DMS153 treated with DMSO at 0.1 percent for 48 hours (cell line): ENCODE data around the gene FNDC3B.

Experiments used
- DNase-seq: peaks from one replicate; lab custom pipeline; 2025; ENCODE audit not compliant: unreplicated experiment; lab: John Stamatoyannopoulos, UW

FNDC3B gene

GRCh38 chr3:172071780-172072330 is 32.5 kb downstream of the FNDC3B start:
- no peak for DNase-seq

- DNase-seq: no peak
Observed at GRCh38 chr3:172072543-172072942, 33.2 kb downstream of the FNDC3B start.

GRCh38 chr3:172073262-172073915 is 34.0 kb downstream of the FNDC3B start:
- no peak for DNase-seq

GRCh38 chr3:172074032-172074431 is 34.7 kb downstream of the FNDC3B start:
- no peak for DNase-seq

- no peak for DNase-seq
Observed at GRCh38 chr3:172074586-172074985, 35.2 kb downstream of the FNDC3B start.

GRCh38 chr3:172076212-172076611 is 36.8 kb downstream of the FNDC3B start:
- DNase-seq: no peak

GRCh38 chr3:172077197-172077757 is 37.9 kb downstream of the FNDC3B start:
- DNase-seq: no peak

- no peak for DNase-seq
Observed at GRCh38 chr3:172078244-172078643, 38.9 kb downstream of the FNDC3B start.

GRCh38 chr3:172078721-172079120 is 39.3 kb downstream of the FNDC3B start:
- no peak for DNase-seq

- DNase-seq: no peak
Observed at GRCh38 chr3:172079326-172079976, 40.1 kb downstream of the FNDC3B start.

GRCh38 chr3:172080503-172080902 is 41.1 kb downstream of the FNDC3B start:
- no peak for DNase-seq

- no peak for DNase-seq
Observed at GRCh38 chr3:172082269-172082668, 42.9 kb downstream of the FNDC3B start.

GRCh38 chr3:172082820-172083513 is 43.6 kb downstream of the FNDC3B start:
- no peak for DNase-seq

- no peak for DNase-seq
Observed at GRCh38 chr3:172083995-172084409, 44.6 kb downstream of the FNDC3B start.

GRCh38 chr3:172084871-172085556 is 45.6 kb downstream of the FNDC3B start:
- DNase-seq: no peak

- DNase-seq: no peak
Observed at GRCh38 chr3:172085557-172085895, 46.1 kb downstream of the FNDC3B start.

GRCh38 chr3:172086071-172086470 is 46.7 kb downstream of the FNDC3B start:
- DNase-seq: no peak

GRCh38 chr3:172087198-172087597 is 47.8 kb downstream of the FNDC3B start:
- DNase-seq: no peak

- no peak for DNase-seq
Observed at GRCh38 chr3:172087602-172088580, 48.5 kb downstream of the FNDC3B start.

- DNase-seq: no peak
Observed at GRCh38 chr3:172089250-172089649, 49.9 kb downstream of the FNDC3B start.
